SJSA1 (cell line): ENCODE measurements around the gene WWOX. TPM values are rescaled to one million over a fixed set of nuclear protein-coding genes. Genes with fewer than 3 reads are reported as not detected.

Source experiments
- DNase-seq, 2 experiments: peaks; one replicate each; pipeline ENCODE4 v3.0.0-alpha.2; 2015 to 2020; ENCODE audit warnings: low spot score in 2 of 2, low read depth in 1 of 2
- H3K27ac ChIP-seq: fragments of 250-450 bp; sonication (Bioruptor Pico); 2 replicates; pipeline ENCODE4 v1.5.1; 2020; ENCODE audit warnings: mild to moderate bottlenecking, moderate library complexity
- H3K27me3 ChIP-seq: fragments of 250-450 bp; sonication (Bioruptor Pico); replicated peaks from 2 replicates; pipeline ENCODE4 v1.5.1; 2020; ENCODE audit warnings: mild to moderate bottlenecking, moderate library complexity
- H3K36me3 ChIP-seq: fragments of 250-450 bp; sonication (Bioruptor Pico); 2 replicates; pipeline ENCODE4 v1.5.1; 2020; ENCODE audit warnings: mild to moderate bottlenecking
- H3K4me1 ChIP-seq: fragments of 250-450 bp; sonication (Bioruptor Pico); replicated peaks from 2 replicates; pipeline ENCODE4 v1.6.1; 2021; ENCODE audit warnings: mild to moderate bottlenecking
- H3K4me3 ChIP-seq: fragments of 250-450 bp; sonication (Bioruptor Pico); 2 replicates; pipeline ENCODE4 v1.5.1; 2020; ENCODE audit warnings: mild to moderate bottlenecking
- H3K9me3 ChIP-seq: fragments of 250-450 bp; sonication (Bioruptor Pico); replicated peaks from 2 replicates; pipeline ENCODE4 v1.5.1; 2020; ENCODE audit warnings: mild to moderate bottlenecking
- total RNA-seq: library from RNA; depleted of rRNA; stranded (reverse); fragments of >200 nt; shearing (Covaris generic); gene quantifications from 2 replicates; pipeline ENCODE4 v1.2.3, GENCODE V29; 2014

Gene WWOX
- total RNA-seq, 1 experiment from 2014 or later, result 13.4 TPM

DNA sequence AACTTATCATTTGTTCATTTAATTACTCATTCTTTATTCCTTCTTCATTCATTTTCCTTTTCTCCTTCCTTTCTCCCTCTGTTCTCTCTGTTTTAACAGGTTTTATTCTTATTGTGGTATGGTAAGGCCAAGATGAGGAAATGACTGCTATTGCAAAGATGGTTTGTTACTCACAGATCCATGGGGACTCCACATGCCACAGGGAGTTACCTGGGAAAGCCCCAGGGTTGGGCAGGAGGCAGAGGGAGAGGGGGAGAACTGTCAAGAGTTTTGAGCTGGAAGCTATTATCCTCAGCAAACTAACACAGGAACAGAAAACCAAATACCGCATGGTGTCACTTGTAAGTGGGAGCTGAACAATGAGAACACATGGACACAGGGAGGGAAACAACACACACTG lies 453.3 kb downstream of the WWOX start:
- Histone ChIP-seq H3K27ac (no peak overlapping the region), H3K4me1 (no peaks in the 10 kb centered on the region), H3K27me3 (no peaks in the 10 kb centered on the region), H3K9me3 (no peaks in the 10 kb centered on the region), H3K36me3 (no peaks in the 10 kb centered on the region), H3K4me3 (no peak overlapping the region)
- no peak for DNase-seq

DNA sequence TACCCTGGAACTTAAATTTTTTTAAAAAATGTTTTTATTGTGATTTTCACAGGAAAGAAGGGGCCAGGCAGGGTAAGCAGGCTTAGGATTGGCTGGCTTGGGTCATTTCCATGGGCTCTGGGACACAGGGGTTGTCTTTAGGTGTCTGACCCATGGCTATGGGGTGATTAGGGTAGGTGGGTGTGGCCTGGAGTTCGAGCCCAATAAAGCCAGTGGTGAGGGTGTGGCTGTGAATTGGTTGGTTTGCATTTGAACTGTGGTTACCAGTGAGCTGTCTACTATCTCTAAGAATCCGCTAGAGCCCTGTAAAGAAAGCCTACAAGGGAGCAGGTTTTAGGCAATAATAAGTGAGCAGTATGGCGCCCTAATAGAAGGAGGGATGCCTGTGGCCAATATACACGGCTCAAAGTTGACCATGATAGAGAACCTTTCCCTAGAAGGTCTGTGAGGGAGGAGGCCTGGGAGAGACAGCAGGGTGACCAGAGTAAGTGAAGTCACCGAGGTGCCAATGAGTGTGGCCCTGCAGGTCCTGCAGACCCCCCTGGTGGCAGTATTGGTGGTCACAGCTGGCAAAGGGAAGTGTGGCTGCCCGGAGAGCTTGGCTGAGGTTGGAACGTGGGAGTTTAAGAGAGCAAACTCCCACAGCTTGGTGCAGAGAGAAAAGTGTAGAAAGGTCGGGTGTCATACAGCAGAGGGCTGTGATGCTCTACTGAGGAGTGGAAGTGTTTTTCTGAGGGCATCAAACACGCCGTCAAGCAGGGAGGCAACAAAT lies 454.0 kb downstream of the WWOX start:
- Histone ChIP-seq H3K4me1 (no peaks in the 10 kb centered on the region), H3K36me3 (no peaks in the 10 kb centered on the region), H3K27me3 (no peaks in the 10 kb centered on the region), H3K4me3 (no peak overlapping the region), H3K9me3 (no peaks in the 10 kb centered on the region), H3K27ac (no peak overlapping the region)
- no peak for DNase-seq

DNA sequence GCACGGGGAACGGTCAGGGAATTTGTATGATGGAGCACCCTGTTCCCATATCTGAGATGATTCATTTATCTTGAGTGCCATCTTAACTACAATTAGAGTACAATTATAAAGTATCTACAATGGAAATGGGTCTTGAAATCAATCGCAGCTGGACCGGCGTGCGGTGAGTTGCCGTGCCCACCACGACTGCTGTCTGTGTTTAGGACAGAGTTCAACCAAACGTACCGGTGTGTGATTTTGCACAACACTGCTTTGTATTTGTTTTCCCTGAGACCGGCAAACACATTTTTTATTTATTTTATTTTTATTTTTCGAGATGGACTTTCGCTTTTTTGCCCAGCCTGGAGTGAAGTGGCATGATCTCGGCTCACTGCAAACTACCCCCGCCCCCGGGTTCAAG lies 457.0 kb downstream of the WWOX start:
- no peaks in the 10 kb centered on the region for H3K4me1 ChIP-seq

DNA sequence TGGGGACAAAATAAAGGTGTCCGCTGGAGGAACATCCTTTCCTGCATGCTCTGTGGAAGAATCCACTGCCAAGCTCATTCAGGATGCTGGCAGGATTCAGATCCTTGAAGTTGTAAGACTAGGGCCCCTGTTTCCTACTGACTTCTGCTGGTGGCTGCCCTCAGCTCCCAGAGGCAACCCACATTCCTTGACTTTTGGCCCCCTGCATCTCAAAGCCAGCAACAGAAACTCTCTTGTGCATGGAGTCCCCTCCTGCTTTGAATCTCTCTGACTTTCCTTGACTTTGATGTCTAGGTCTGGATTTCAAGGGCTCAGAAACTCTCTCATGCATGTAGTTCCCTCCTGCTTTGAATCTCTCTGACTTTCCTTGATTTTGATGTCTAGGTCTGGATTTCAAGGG lies 461.5 kb downstream of the WWOX start:
- H3K27ac ChIP-seq, result no peak overlapping the region
- H3K27me3 ChIP-seq, result no peaks in the 10 kb centered on the region
- H3K4me1 ChIP-seq, result no peaks in the 10 kb centered on the region
- H3K36me3 ChIP-seq, result no peaks in the 10 kb centered on the region
- DNase-seq, result no peak
- peaks cover 5% of the 10 kb centered on the region; the same call in 1 of the 2 replicates for H3K9me3 ChIP-seq
- H3K4me3 ChIP-seq, result no peak overlapping the region

More for the DNA sequence above, 457.0 kb downstream of the WWOX start:
- Histone ChIP-seq H3K36me3 (no peaks in the 10 kb centered on the region), H3K9me3 (no peaks in the 10 kb centered on the region), H3K4me3 (no peak overlapping the region), H3K27ac (no peak overlapping the region), H3K27me3 (no peaks in the 10 kb centered on the region)
- DNase-seq, result no peak

DNA sequence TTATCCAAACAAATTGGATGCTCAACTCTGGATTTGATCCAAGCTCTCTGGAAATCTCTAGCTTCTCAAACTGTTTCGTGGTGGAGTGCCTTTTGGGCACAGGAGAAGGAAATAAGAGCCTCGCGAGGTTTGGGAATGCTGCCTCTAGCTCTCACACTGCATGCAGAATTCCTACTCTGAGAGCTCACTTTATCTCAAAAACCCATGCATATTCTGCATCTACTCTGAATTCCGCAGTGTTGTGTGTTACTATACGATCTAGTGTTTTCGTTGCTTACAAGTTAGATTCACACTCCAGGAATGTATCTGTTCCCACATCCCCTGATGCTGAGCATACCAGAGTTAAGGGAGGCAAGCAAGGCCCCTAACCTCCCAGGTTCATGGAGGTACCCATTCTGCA lies 462.7 kb downstream of the WWOX start:
- Histone ChIP-seq H3K27ac (no peak overlapping the region), H3K9me3 (peaks cover 5% of the 10 kb centered on the region; the same call in 1 of the 2 replicates), H3K27me3 (no peaks in the 10 kb centered on the region), H3K4me3 (no peak overlapping the region), H3K4me1 (no peaks in the 10 kb centered on the region), H3K36me3 (no peaks in the 10 kb centered on the region)
- no peak for DNase-seq

DNA sequence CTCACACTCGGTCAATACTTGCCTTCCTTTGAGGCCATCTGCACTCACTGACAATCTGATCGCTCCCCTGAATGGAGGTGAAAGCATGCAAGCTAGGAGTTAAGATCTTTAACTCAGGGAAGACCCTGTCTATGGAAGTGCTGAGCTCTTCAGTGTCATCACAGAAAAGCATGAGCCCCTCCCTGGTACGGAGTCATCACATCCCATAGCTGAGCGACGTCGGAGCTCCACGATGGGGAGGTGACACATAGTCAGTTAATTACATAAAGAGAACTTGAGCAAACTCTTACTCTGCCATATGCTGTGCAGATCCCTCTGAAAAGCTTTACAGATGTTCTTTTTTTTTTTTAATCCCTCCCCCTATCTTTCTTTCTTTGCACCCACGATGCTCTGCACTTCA lies 463.2 kb downstream of the WWOX start:
- Histone ChIP-seq H3K4me3 (no peak overlapping the region), H3K36me3 (no peaks in the 10 kb centered on the region), H3K27me3 (no peaks in the 10 kb centered on the region), H3K27ac (no peak overlapping the region), H3K9me3 (peaks cover 5% of the 10 kb centered on the region; the same call in 1 of the 2 replicates), H3K4me1 (no peaks in the 10 kb centered on the region)
- no peak for DNase-seq

DNA sequence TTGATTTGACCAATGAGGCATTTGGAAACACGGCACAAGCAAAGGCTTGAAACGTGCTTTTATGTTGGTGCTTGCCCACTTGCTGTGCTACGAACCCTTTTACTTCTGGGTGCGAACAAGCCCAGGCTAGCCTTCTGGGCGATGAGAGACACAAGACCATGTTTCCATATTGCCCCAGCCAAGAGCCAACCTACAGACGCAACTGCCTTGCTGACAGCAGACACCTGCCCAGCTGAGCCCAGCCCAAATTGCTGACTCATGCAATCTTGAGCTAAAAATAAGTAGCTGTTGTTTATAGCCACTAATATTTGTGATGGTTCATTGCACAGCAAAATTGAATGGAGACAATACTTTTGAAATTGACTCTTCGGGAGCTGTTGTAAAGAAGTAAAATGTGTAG lies 464.5 kb downstream of the WWOX start:
- Histone ChIP-seq H3K27me3 (no peaks in the 10 kb centered on the region), H3K4me1 (no peaks in the 10 kb centered on the region), H3K4me3 (no peak overlapping the region), H3K36me3 (no peaks in the 10 kb centered on the region), H3K9me3 (peaks cover 5% of the 10 kb centered on the region; the same call in 1 of the 2 replicates), H3K27ac (no peak overlapping the region)
- no peak for DNase-seq

DNA sequence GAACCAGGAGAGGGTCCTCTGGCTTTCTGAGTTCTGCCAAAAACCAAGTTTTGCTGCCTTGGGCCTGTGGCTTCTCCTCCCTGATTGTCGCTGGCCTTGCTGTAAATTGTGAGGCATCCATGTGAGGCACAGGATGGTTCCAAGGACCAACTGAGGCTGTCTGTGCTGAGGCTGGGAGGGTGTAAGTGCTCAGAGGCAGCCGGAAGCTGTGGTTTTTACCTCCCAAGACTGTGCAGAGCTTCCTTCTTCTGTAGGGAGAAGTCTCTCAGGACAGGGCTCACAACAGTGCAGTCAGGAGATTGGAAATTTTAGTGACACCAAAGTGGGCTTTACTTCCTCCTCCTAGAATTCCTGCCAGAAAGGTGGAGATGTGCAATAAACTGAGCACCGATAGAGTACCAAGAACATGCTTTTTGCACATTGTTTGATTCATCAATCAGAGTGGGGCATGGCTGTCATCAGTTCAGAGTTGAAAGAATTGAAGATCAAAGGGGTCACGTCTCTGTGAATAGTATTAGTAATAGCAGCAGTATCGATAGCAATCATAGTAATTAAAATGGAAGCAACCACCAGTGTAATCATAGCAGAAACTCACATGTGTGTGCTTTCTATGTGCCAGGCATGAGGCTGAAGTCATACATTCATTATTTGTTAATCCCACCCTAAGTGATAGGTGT lies 467.1 kb downstream of the WWOX start:
- no peak overlapping the region for H3K27ac ChIP-seq
- no peaks in the 10 kb centered on the region for H3K36me3 ChIP-seq
- H3K9me3 ChIP-seq, result peaks cover 5% of the 10 kb centered on the region; the same call in 1 of the 2 replicates
- no peak for DNase-seq
- no peaks in the 10 kb centered on the region for H3K4me1 ChIP-seq
- H3K4me3 ChIP-seq, result no peak overlapping the region
- H3K27me3 ChIP-seq, result no peaks in the 10 kb centered on the region

DNA sequence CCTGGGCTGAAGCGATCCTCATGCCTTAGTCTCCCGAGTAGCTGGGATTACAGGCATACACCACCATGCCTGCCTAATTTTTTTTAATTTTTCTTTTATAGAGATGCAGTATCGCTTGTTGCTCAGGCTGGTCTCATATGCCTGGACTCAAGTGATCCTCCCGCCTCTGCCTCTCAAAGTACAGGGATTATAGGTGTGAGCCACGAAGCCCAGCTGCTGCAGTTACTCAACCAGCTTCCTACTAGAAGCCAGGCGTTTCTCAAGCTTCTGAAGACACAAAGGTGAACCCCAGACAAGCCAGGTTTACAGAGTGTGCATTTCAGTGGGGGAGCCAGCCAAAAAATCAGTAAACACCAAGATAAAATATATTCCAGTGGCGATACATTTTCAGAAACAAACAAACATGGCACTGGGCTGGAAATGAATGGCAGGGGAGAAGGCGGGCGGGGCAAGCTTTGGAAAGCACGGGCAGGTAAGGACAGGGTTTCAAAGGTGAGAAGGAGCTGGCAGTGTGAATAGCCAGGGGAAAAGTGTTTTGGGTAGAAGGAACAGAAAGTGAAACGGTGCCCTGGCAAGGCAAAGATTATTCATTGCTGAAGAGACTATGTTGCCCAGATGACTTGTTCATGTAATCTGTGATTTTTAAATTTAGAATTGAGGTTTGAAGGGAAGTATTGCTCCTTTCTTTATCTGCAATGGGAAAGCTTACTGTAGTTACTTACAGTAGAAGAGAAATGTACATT lies 471.1 kb downstream of the WWOX start:
- Histone ChIP-seq H3K27ac (no peak overlapping the region), H3K36me3 (no peaks in the 10 kb centered on the region), H3K4me1 (no peaks in the 10 kb centered on the region), H3K9me3 (no peaks in the 10 kb centered on the region), H3K27me3 (no peaks in the 10 kb centered on the region), H3K4me3 (no peak overlapping the region)
- DNase-seq, result no peak

DNA sequence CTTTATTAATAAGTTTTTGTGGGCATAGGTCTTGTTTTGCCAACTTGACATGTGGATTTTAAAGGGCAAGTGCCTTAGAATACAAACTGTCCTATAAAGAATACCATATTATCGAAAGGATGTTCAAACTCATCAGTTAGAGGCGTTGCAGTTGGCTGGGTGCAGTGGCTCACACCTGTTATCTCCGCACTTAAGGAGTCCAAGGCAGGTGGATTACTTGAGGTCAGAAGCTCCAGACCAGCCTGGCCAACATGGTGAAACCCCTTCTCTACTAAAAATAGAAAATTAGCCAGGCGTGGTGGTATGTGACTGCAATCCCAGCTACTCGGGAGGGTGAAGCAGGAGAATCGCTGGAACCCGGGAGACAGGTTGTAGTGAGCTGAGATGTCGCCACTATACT lies 472.0 kb downstream of the WWOX start:
- no peak overlapping the region for H3K27ac ChIP-seq
- no peak overlapping the region for H3K4me3 ChIP-seq
- H3K4me1 ChIP-seq, result no peaks in the 10 kb centered on the region
- H3K9me3 ChIP-seq, result no peaks in the 10 kb centered on the region
- no peak for DNase-seq
- H3K27me3 ChIP-seq, result no peaks in the 10 kb centered on the region
- H3K36me3 ChIP-seq, result no peaks in the 10 kb centered on the region

DNA sequence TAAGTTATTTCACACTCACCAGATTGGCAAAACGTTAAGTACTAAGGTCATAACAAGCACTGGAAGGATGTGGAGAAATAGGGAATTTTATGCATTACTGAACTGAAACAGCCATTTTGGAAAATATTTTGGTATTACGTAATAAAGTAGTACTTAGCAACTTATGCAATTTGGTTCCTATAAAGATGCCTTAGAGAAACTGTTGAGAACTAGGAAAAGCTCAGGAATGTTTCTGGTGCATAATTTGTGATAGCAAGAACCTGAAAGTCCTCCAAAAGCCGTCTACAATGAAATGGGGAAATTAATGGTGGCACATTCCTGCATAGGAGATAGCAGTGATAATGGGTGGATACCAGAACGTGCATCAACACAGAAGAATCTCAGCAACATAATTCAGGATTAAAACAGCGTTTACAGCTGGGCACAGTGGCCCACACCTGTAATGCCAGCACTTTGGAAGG lies 472.5 kb downstream of the WWOX start:
- H3K4me3 ChIP-seq, result no peak overlapping the region
- H3K9me3 ChIP-seq, result no peaks in the 10 kb centered on the region
- no peak for DNase-seq

DNA sequence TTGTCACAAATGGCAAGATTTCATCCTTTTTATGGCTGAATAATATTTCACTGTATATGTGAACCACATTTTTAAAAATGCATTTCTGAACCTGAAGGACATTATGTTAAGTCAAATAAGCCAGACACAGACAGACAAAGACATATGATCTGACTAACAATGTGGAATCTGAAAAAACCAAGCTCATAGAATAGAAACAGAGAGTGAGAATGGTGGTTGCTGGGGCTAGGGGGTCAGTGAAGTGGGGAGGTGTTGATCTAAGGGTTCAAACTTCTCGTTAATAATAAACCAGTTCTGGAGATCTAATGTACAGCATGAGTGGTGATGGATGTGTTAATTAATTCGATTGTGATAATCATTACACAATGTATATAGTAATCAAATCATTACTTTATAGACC lies 475.1 kb downstream of the WWOX start:
- Histone ChIP-seq H3K36me3 (no peaks in the 10 kb centered on the region), H3K9me3 (no peaks in the 10 kb centered on the region), H3K27ac (no peak overlapping the region), H3K4me1 (no peaks in the 10 kb centered on the region), H3K4me3 (no peak overlapping the region), H3K27me3 (no peaks in the 10 kb centered on the region)
- no peak for DNase-seq

More for the DNA sequence above, 472.5 kb downstream of the WWOX start:
- Histone ChIP-seq H3K27ac (no peak overlapping the region), H3K36me3 (no peaks in the 10 kb centered on the region), H3K4me1 (no peaks in the 10 kb centered on the region), H3K27me3 (no peaks in the 10 kb centered on the region)

DNA sequence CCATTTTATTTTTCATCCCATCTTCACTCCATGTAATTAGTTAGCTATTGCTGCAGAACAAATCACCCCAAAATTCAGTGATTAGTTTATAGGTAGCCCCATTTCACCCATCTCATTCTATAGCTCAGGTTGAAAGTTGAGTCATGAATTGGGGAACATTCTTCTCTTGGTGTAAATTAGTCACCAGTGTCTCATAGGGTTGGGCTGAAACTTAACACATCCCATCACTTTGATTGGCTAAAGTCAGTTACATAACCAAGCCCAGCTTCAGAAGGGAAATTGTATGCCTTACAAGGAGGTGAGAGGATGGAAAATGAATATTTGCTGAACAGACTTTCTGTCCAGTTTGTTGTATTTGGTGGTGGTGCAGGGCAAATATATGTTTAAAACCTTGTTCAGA lies 477.5 kb downstream of the WWOX start:
- Histone ChIP-seq H3K27me3 (no peaks in the 10 kb centered on the region), H3K4me1 (no peaks in the 10 kb centered on the region), H3K36me3 (no peaks in the 10 kb centered on the region), H3K9me3 (no peaks in the 10 kb centered on the region), H3K4me3 (no peak overlapping the region), H3K27ac (no peak overlapping the region)
- DNase-seq, result no peak

DNA sequence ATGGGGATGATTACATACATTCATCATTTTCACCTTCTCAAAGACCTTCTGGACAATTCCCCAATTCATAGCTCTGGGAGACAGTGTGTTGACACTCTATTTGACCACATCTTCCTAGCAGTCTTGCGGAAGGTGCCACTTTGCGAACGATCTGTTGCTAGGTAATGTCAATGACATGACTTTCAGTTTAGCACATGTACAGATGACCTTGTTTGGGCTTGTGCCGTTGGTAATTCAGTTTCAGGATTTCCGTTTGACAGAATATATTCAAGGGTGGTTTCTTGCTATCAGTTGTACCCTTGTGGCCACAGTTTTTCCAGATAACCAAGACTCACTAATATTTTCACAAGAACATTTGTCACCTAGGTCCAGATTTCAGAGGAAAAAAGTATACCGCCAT lies 478.2 kb downstream of the WWOX start:
- Histone ChIP-seq H3K9me3 (0 out of 2 replicates have a peak, but pooled peaks cover 1% of the 10 kb centered on the region), H3K27ac (no peak overlapping the region), H3K27me3 (no peaks in the 10 kb centered on the region), H3K4me1 (no peaks in the 10 kb centered on the region), H3K36me3 (no peaks in the 10 kb centered on the region), H3K4me3 (no peak overlapping the region)
- no peak for DNase-seq
